NCI-H774 (cell line): ENCODE results near the gene PRR15.

ENCODE experiments used
- DNase-seq: peaks from one replicate; lab custom pipeline; 2025; lab: John Stamatoyannopoulos, UW

PRR15 gene

DNA sequence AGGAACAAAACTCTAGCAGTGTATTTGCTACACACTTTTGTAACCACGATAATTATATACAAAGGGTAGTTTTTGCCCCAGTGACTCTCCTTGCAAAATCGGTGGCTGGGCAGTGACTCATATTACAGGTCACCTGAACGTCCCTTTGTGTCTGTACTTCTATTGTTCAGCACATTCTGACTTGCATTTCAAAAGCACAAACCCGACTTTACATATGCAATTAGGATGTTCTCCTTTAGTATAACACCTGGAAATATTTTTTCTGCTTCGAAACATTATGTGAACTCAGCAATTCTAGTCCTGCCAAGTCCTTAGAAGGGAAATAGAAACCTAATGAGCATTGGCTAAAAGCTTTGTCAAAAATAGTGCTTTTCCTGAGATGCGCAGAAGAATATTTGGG, 6.0 kb downstream of the PRR15 start:
- no peak for DNase-seq

- DNase-seq: no peak
Measured at GRCh38 chr7:29572558-29572957, 8.9 kb downstream of the PRR15 start.

DNA sequence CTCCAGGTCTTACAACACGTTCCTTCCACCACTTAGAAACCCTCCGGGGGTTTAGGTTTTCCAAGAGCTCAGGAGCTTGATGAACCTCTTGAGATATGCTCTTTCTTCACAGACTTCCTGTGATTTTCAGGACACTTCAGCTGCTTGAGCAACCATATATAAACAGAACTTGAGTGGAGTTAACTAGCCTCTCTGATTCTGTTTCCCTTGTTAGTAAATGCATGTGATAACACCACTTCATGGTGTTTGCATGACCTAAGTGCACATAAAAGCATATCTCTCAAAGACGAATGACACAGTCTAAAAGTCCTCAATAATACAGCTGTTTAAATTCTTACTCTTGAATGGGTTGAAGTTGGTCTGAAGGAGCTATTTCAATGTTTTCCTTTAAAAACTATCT, 9.9 kb downstream of the PRR15 start:
- DNase-seq: no peak

- no peak for DNase-seq
Measured at GRCh38 chr7:29574659-29575058, 11.0 kb downstream of the PRR15 start.

DNA sequence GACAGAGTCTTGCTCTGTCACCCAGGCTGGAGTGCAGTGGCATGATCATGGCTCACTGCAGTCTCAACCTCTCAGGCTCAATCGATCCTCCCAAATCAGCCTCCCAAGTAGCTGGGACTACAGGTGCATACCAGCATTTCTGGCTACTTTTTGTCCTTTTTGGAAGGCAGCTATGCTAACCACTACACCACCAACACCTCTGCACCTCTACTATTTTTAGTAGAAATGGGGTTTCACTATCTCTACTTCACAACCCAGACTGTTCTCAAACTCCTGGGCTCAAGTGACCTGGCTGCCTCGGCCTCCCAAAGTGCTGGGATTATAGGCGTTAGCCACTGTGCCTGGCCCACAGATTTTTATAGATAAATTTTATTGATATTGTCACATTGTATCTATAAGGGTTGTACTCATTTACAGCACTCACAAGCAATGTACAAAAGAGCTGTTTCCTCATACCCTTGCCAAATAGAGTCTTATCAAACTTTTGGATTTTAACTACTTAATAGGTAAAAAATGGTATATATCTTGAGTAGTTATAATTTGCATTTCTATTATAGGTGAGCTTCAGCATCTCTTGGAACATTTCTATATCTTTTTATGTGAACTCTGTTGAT, 23.7 kb downstream of the PRR15 start:
- no peak for DNase-seq

DNA sequence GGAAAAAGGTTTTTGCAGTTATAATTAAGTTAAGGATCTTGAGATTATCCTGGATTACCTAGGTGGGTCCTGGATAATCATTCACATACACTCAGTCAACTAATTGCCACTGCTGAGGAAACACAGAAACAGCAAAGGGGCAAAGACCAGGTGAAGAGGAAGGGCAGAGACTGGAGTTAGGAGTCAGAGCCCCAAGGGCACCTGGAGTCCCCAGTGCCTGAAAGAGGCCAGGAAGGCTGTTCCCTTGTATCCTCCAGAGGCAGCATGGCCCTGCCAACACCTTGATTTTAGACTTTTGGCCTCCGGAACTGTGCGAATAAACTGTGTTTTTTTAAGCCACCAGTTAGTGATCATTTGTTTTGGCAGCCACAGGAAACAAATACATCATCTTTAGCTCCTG, 24.6 kb downstream of the PRR15 start:
- DNase-seq: no peak

DNA sequence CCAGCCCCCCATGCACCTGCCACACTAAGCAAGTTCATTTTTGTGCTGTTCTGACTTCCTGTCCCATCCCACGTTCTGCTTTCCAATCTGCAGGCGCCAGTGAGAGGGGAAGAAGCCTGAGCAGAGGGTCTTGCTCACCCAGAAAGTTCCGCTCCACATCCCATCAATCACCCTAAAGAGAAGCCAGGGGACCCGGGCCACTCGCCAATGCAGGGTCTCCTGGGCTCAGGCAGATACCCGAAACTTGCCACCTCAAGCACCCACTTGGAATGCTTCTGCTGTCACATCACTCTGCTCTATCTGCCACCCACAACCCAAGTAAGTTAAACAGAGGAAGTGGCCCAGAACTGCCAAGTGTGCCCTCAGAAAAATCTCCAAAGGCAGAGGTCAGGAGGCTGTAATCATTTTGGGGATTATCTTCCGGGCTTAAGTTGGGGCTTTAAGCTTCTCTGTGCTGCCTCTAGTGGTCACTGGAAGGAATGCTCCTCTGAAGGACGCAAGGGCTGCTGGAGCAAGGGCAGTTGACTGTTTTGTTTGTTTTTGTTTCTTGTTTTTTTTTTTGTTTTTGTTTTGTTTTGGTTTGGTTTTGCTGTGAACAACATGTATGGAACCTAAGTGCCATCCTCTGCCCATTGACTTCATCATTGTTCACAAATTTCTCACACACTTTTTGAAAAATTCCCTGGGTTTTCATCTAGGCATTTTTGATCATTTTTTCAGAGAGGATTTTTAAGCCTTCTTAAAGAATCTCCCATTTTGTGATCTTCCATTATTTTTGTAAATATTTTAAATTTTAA, 25.5 kb downstream of the PRR15 start:
- DNase-seq: peak; percentile 19

DNA sequence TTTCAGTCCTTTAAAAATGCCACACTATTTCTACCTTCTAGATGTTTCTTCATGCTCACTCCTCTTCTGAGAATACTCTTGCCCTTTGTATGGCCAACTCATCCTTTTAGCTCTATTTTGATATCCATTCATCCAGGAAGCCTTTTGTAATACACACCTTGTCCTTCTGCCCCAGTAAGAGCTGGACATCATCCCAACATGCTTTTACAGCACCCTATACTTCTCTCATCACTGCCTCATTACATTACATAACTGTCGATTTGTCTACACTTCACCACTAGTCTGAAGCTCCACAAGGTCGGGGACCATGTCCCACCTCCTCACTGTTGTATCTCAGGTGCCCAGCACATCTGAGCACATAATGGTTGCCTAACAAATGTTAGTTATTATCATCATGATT, 29.2 kb downstream of the PRR15 start:
- no peak for DNase-seq

GRCh38 chr7:29593459-29593858, 29.8 kb downstream of the PRR15 start:
- DNase-seq: no peak

DNA sequence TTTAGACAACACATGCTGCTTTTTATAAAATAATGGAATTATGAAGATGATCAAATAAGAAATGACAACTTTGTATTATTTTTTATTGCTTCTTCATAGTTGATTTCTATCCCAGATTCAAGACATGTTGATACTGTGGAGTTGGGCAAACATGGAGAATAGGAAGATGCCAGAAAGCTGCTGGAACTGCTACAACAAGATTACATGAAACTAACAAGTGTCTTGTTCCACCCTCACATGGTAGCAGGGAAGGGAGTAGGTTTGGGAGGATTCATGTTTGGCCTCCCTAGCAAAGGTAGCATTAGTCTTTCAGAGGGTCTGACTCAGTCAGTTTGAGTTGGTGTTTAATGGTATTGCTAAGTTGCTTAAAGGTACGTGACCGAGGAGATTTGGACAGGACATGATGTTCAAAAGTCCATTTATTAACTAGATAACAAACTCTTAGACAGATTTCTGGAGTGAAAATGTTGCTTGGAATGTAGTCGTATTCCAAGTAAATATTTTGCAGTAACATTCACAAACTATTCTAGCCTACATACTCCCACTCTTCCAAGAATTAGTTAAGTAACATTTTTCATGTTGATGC, 33.1 kb downstream of the PRR15 start:
- no peak for DNase-seq

DNA sequence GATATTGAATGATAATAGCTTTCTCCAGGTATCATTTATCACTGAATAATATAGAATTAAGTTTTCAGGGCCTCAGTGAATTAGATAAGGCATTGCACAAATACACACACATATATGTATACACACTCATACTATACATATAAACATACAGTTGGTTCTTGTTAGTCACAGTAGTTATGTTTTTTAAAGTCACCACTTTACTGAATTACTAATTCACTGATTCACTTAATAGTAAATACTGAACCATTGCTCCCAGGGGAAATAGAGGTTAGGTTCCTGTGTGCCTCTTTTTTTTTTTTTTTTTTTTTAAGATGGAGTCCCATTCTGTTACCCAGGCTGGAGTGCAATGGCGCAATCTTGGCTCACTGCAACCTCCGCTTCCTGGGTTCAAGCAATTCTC, 33.6 kb downstream of the PRR15 start:
- DNase-seq: no peak

DNA sequence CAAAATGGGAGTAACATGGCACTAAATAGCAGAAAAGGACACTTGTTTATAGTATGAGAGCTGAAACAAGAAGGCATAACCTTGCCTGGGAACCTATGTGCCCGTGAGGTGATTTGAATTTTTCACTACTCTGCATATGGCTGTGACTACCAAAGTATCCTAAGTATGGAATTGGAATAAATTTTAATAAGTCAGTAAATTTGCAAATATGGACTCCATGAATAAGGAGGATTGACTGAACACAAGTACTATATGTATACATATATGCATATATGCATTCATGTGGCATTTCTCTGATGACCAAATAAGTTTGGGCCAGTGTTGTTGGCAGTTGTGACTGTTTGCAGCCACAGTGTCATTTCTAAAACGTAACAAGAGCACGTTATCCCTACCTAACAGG, 34.5 kb downstream of the PRR15 start:
- no peak for DNase-seq

DNA sequence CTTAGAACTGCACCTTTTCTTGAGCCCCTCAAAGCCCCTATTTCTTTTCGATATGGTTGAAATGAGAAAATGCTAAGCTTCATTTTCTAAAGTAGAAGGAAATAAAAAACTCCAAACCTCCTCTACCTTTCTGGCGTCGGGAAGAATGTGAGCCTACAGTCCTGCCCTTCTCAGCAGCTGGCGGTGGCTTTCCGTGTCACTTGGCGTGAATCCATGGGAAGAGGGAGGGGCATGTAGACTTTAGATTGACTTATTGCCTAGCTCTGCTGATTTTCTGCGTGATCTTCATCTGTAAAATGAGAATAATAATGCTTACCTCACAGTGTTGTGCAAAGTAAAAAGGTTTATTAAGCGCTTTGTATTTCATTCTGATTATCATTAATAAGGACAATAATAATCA, 35.0 kb downstream of the PRR15 start:
- peak; percentile 54 for DNase-seq

DNA sequence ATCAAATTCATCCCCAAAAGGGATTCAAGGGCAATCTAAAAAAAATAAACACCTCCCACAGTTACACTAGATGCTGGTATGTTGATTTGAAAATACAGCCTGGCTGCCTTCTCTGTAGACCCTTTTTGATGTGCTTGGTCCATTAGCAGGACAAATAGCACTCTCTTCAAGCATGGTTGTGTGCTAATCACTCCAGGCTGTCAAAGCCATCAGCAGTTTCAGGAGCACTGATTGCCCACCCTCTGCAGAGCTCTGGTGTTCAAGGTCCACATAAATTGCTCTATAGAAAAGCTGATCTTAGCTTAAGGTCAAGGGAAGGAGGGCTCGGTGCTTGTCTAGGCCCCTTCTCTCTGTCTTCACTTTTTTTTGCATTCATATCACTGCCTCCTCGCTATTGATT, 35.4 kb downstream of the PRR15 start:
- DNase-seq: no peak

GRCh38 chr7:29600661-29601060, 37.0 kb downstream of the PRR15 start:
- DNase-seq: no peak

GRCh38 chr7:29604052-29604451, 40.4 kb downstream of the PRR15 start:
- no peak for DNase-seq

GRCh38 chr7:29604702-29605101, 41.1 kb downstream of the PRR15 start:
- no peak for DNase-seq

DNA sequence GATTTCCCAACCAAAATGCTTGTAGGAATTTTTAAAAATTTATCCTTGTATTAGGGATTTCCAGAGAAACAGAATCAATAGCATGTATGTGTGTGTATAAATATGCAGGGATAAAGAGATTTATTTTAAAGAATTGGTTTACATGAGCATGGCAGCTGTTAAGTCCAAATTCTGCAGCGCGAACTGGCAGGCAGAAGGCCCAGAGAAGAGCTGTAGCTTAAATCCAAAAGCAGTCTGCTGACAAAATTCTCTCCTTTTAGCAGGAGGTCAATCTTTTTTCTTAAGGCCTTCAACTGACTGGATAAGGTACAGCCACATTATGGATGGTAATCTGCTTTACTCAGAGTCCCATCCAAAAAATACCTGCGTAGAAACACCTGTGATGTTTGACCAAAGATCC, 42.0 kb downstream of the PRR15 start:
- no peak for DNase-seq

DNA sequence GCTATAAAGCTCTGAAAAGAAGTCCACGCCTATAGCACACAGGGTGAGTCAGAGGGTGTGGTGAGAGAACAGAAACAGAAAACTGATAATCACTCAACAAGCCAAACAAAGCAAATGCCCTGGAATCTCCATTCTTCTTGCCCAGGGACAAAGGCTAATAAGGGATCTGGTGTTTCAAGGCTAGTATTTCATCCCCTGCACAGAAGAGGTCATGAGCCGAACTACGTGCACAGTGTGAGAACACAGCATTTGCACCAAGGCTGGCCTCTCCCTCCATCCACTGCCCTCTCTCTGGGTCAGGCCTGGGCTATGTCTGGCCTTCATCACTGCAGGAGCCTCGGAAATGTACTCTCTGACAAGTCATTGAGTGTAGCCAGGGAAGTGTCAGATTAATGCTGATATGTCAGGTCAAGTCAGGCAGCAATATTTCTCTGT, 42.7 kb downstream of the PRR15 start:
- DNase-seq: no peak

DNA sequence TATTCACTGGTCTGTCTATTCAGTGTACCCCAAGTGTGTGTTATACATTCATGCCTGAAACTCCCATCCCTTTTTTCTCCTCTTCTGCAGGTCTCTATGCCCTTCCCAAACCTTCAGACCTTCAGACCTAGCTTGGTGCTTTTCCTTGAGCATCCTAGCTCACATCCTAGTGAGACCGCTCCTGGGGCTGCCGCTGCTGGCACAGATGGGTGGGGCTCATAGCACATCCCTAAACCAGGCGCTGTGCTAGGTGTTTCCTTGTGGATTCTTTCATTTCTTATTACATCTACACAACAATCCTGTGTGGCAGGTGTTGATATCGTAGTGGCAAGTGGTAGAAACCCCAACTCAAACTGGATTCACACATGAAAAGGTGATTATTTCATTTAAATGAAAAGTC, 43.2 kb downstream of the PRR15 start:
- no peak for DNase-seq

DNA sequence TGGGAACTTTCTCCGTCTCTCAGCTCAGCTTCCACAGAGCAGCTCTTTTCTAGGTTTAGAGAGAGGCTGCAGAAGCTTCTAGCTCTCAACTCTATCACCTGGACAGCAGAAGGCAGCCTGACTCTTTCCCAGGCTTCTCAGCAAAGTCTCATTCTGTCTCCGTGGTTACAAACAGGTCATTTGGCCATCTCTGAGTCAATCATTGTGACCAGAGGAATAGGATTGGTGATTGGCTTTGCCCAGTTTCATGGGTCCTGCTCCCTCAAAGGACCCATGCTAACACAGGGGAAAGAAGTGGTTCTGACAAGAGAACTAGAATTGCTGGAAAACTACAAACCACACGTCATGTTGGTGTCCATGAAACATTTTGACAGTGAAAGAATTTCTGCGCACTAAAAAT, 43.6 kb downstream of the PRR15 start:
- DNase-seq: no peak

DNA sequence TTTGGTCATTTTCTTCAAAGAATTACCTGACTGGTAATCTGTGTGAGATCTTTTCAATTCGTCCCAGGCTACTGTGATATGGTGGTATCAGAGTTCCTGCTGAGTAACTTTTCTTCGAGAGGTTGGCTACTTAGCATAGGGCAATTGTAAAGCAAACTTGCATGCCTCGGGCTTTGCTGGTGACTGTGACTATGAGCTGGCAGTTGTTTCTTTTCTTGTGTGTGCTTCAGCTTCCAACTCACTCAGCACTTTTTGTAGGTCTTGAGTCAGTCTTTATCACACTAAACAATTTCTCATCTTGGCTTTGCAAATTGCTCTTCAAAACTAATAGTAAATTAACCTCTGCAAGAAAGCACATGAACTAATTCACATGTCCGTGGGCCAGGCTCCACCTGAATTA, 44.3 kb downstream of the PRR15 start:
- DNase-seq: no peak
